Transverse colon (tissue), 4 donors: ENCODE results near the gene SRPRA. TPM values are rescaled to one million over a fixed set of nuclear protein-coding genes. Genes with fewer than 3 reads are reported as not detected.

ENCODE experiments used
- DNase-seq: peaks from one replicate; pipeline ENCODE4 v3.0.0-alpha.2; 2019
- H3K27ac ChIP-seq, 4 donors: fragments of 200-600 bp; sonication (generic); 2 replicates each; pipeline ENCODE4 v1.5.1; 2016 to 2018; ENCODE audit warnings: inconsistent platforms in 4 of 4
- H3K27me3 ChIP-seq: fragments of 200-600 bp; sonication (generic); 2 replicates; pipeline ENCODE4 v1.5.1; 2017; ENCODE audit warnings: inconsistent platforms
- H3K36me3 ChIP-seq, 4 donors: fragments of 200-600 bp; sonication (generic); 2 replicates each; pipeline ENCODE4 v1.5.1; 2017 to 2019; ENCODE audit warnings: inconsistent platforms in 4 of 4
- H3K4me1 ChIP-seq, 4 donors: fragments of 200-600 bp; sonication (generic); 2 replicates each; pipeline ENCODE4 v1.5.1; 2017 to 2020; ENCODE audit warnings: inconsistent platforms in 4 of 4
- H3K4me3 ChIP-seq, 4 donors: fragments of 200-600 bp; sonication (generic); 1 replicate in 1 of 4; 2 replicates in 3 of 4; pipeline versions ENCODE4 v1.5.1 to v1.6.1; 2017 to 2019; ENCODE audit warnings: inconsistent platforms in 4 of 4
- H3K9me3 ChIP-seq, 2 donors: fragments of 200-600 bp; sonication (generic); 2 replicates each; pipeline ENCODE4 v1.5.1; 2017 to 2019; ENCODE audit warnings: inconsistent platforms in 2 of 2
- EP300 ChIP-seq: sonication (generic); formaldehyde crosslinking; IDR thresholded peaks from one replicate; pipeline ENCODE4 v1.6.1; 2017; ENCODE audit warnings: antibody characterized with exemption, low read depth
- POLR2A ChIP-seq: fragments of 450-650 bp; IDR thresholded peaks from one replicate; pipeline ENCODE4 v1.6.1; 2016; ENCODE audit warnings: antibody characterized with exemption, mild to moderate bottlenecking, moderate library complexity
- POLR2AphosphoS5 ChIP-seq, 3 donors: sonication (generic); formaldehyde crosslinking; IDR thresholded peaks; one replicate each; pipeline ENCODE4 v1.6.1; 2016; ENCODE audit warnings: antibody characterized with exemption in 3 of 3
- WGBS, 2 donors: methylation state at CpG; one replicate each; pipeline ENCODE4 v1.1.5; 2018; ENCODE audit warnings: low coverage in 1 of 2; 5-methylcytosine and 5-hydroxymethylcytosine counted together
- in situ Hi-C, 4 donors: fragments of 200-750 bp; cut with MboI; loops; one replicate each; pipeline versions ENCODE4 v1.15.0 to v1.15.1; 2017; ENCODE audit warnings: low sequenced_read_pairs in 3 of 4, low pct_ligation_motif_present in 1 of 4, low pct_unique_long_range_greater_than_20kb in 1 of 4
- intact Hi-C: fragments of 100-400 bp; cut with DNase I; formaldehyde crosslinking; loops from one replicate; pipeline ENCODE4 v1.15.1; 2023; ENCODE audit warnings: low total_unique reads
- total RNA-seq, 4 donors: library from RNA; depleted of rRNA; stranded (reverse); fragments of >200 nt; gene quantifications; one replicate each; pipeline ENCODE4 v1.1.0, GENCODE V29; 2016
- TF ChIP-seq, protein P1 (sequence below), 5 experiments: fragments of 200-600 bp in 3 of 5; fragments of 450-650 bp in 2 of 5; sonication (generic) in 3 of 5; IDR thresholded peaks; 1 replicate in 2 of 5; 2 replicates in 3 of 5; pipeline ENCODE4 v1.5.1; 2016 to 2017; ENCODE audit warnings: antibody characterized with exemption in 5 of 5, inconsistent platforms in 3 of 5, mild to moderate bottlenecking in 2 of 5, moderate library complexity in 1 of 5

The SRPRA gene
- total RNA-seq, 4 donors from 2014 or later: 18.9 to 66.5 (median 63.5) TPM

DNA sequence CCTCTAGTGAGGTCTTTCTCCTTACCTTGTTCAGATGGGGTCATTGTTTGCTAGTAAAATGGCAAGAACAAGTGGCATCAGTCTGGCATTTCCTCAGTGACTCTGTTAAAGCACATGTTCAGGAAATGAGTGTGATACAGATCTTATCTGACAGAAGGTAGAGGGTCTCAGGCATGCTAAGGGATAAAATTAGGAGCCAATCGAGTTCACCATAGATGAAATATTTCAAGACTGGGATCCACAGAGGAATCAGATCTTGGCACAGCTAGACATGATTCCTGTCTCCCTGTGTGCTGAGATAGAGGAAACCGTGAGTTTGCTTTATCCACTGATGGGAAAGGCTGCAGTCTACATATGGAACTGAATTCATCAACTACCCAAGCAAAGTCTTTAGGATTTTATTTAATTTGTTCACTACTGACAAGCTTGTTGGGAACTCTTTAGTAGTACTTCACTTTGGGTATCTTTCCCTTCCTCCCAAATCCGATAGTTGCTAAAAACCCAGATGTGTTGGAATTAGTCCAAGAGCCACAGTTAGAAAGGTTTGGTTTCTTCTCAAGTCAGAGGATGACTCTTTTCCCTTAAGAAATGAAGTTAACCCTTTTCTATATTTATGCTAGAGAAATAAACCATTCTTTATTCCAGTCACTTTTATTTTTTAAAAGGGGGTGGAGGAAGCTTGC, 38.7 kb downstream of the SRPRA start:
- Histone ChIP-seq H3K27ac (no peak overlapping the region), H3K4me1 (peaks cover 0 to 21% (median 7%) of the 10 kb centered on the region in 4 donors), H3K27me3 (no peaks in the 10 kb centered on the region), H3K36me3 (peaks cover 0 to 14% (median 0%) of the 10 kb centered on the region in 4 donors), H3K9me3 (no peaks in the 10 kb centered on the region), H3K4me3 (no peak overlapping the region)
- DNase-seq: no peak
- 60 to 82% methylated on average over 3 of the region's 3 CpGs for WGBS, 2 donors
- intact Hi-C loops (no loop called here), in situ Hi-C loops (no loop called here)
- no peak for TF ChIP-seq EP300
- TF ChIP-seq POLR2AphosphoS5 (IDR thresholded peaks at IDR 0.05): no peak
- TF ChIP-seq, protein P1, sequence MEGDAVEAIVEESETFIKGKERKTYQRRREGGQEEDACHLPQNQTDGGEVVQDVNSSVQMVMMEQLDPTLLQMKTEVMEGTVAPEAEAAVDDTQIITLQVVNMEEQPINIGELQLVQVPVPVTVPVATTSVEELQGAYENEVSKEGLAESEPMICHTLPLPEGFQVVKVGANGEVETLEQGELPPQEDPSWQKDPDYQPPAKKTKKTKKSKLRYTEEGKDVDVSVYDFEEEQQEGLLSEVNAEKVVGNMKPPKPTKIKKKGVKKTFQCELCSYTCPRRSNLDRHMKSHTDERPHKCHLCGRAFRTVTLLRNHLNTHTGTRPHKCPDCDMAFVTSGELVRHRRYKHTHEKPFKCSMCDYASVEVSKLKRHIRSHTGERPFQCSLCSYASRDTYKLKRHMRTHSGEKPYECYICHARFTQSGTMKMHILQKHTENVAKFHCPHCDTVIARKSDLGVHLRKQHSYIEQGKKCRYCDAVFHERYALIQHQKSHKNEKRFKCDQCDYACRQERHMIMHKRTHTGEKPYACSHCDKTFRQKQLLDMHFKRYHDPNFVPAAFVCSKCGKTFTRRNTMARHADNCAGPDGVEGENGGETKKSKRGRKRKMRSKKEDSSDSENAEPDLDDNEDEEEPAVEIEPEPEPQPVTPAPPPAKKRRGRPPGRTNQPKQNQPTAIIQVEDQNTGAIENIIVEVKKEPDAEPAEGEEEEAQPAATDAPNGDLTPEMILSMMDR (IDR thresholded peaks at IDR 0.05): no peak
- no peak for TF ChIP-seq POLR2A

DNA sequence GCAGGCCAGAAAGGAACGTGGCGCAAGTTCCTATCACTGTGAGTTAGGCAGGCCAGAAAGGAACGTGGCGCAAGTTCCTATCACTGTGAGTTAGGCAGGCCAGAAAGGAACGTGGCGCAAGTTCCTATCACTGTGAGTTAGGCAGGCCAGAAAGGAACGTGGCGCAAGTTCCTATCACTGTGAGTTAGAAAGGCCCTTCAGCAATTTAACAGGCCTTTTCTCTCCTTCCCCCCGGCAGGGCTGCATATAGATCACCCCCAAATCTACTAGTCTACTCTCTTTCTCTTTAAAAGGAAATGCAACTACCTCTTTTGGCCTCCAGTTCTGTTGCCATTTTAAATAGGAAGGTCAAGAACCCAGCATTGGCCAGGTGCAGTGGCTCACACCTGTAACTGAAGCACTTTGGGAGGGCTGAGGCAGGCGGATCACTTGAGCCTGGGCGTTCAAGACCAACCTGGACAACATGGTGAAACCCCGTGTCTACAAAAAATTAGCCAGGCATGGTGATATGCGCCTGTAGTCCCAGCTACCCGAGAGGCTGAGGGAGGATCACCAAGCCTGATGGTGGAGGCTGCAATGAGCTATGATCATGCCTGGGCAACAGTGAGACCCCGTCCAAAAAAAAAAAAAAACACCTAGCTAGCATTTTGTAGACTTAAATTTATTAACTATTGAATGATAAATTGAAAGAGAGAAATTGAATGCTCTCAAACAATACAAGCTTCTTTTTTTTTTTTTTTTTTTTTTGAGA, 42.2 kb downstream of the SRPRA start:
- H3K27me3 ChIP-seq: no peaks in the 10 kb centered on the region
- H3K4me1 ChIP-seq: peaks cover 0 to 12% (median 4%) of the 10 kb centered on the region in 4 donors
- no peak for DNase-seq
- WGBS, 2 donors: 84 to 95% methylated on average over 5 to 11 of the region's 15 CpGs
- H3K4me3 ChIP-seq: no peak overlapping the region
- H3K9me3 ChIP-seq: no peaks in the 10 kb centered on the region
- in situ Hi-C loops: no loop called here
- H3K36me3 ChIP-seq: peaks cover 0 to 14% (median 0%) of the 10 kb centered on the region in 4 donors
- intact Hi-C loops: no loop called here
- TF ChIP-seq POLR2A: no peak
- H3K27ac ChIP-seq: no peak overlapping the region

DNA sequence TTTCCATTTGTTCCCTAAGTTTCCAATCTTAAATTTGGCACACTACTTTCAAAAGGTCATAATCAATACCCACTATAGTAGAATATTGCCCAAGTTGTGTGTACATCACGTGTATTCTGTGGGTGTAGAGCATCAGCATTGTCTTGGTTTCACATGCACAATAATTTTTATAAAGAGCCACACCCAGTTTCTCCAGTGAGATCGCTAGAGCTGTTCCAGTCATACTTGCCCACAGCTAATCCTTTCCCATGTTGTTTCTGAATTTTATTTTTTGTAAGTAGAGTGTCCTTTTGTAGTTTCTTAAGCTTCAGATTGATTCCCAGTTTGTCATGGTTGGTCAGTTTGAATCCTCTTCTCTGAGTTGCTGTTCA, 43.4 kb downstream of the SRPRA start:
- Histone ChIP-seq H3K27ac (no peak overlapping the region), H3K27me3 (no peaks in the 10 kb centered on the region), H3K9me3 (no peaks in the 10 kb centered on the region), H3K4me1 (no peaks in the 10 kb centered on the region), H3K4me3 (no peak overlapping the region), H3K36me3 (peaks cover 0 to 12% (median 0%) of the 10 kb centered on the region in 4 donors)
- intact Hi-C loops: no loop called here
- in situ Hi-C loops: no loop called here
- TF ChIP-seq POLR2AphosphoS5 (IDR thresholded peaks at IDR 0.05): no peak
- no peak for TF ChIP-seq EP300
- TF ChIP-seq POLR2A: no peak
- TF ChIP-seq, protein P1 (IDR thresholded peaks at IDR 0.05): no peak
- WGBS, 2 donors: 31 to 58% methylated on average over 2 of the region's 2 CpGs
- no peak for DNase-seq

DNA sequence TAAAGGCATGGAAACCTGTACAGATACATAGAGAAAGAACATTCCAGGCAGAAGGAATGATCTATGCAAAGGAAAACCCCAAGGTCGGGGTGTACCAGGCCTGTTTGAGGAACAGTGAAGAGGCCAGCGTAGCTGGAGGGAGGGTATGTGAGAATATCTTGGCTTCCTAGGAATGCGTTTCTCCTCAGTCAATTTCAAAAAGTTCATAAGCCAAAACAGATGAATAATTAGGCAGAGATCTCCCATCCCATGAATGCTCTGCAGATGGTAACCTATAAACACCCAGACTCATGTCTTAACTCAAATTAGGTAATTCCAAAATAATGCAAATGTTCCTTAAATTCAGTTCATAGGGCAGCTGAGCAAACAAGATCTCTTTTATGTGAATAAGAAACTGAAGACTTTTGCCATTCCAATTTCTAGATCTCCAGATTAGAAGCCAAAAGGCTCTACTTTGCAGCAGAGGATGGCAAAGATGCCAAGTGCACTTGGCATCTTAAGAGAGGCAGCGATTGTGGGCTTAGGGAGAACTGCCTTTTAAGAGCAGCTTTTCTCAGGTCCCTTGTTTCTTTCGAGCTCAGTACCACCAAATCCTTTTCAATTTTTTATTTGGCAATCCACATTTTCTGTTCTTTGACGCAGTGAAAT, 43.9 kb downstream of the SRPRA start:
- TF ChIP-seq, protein P1 (IDR thresholded peaks at IDR 0.05): no peak
- TF ChIP-seq POLR2A (no peak), EP300 (no peak), POLR2AphosphoS5 (IDR thresholded peaks at IDR 0.05) (no peak)
- H3K36me3 ChIP-seq: peaks cover 0 to 7% (median 0%) of the 10 kb centered on the region in 4 donors
- in situ Hi-C loops (loop anchor here in 2 of 4 donors (25.0 kb wide), 2 partner anchors 612 to 637 kb away; partner anchors contain the start of gene STT3A (in 1 of the 2)), intact Hi-C loops (no loop called here)
- DNase-seq: no peak
- no peak overlapping the region for H3K27ac ChIP-seq
- peaks cover 0 to 5% (median 2%) of the 10 kb centered on the region in 4 donors for H3K4me1 ChIP-seq
- WGBS, 2 donors: 77 to 93% methylated on average over 5 to 6 of the region's 6 CpGs
- no peak overlapping the region for H3K4me3 ChIP-seq
- H3K9me3 ChIP-seq: no peaks in the 10 kb centered on the region
- no peaks in the 10 kb centered on the region for H3K27me3 ChIP-seq
